Activated CD4-positive, alpha-beta memory T cell treated with anti-CD3 and anti-CD28 coated beads for 36 hours (primary cell): ENCODE data around the gene MPND. TPM values are rescaled to one million over a fixed set of nuclear protein-coding genes. Genes with fewer than 3 reads are reported as not detected.
"Not testable (repeated sequence)": the region's sequence is repeated elsewhere in the genome, so short reads cannot be mapped to it uniquely, and the experiment has no call there.

Experiments used
- CTCF ChIA-PET: fragments of 350-600 bp; sonication (Branson Sonifier 250); formaldehyde crosslinking; loops from one replicate; lab custom pipeline; 2021; ENCODE audit warnings: antibody characterized with exemption, inconsistent platforms; lab: Charles Lee
- POLR2A ChIA-PET: fragments of 350-600 bp; sonication (Branson Sonifier 250); formaldehyde crosslinking; loops from one replicate; lab custom pipeline; 2021; ENCODE audit warnings: antibody characterized with exemption; lab: Charles Lee
- DNase-seq: peaks from one replicate; pipeline ENCODE4 v3.0.0-alpha.2; 2020
- H3K27ac Mint-ChIP-seq: one replicate; pipeline ENCODE4 v1.8.0; 2021; ENCODE audit warnings: mixed read lengths
- H3K27me3 Mint-ChIP-seq: one replicate; pipeline ENCODE4 v1.8.0; 2021; ENCODE audit warnings: mixed read lengths
- H3K36me3 Mint-ChIP-seq: one replicate; pipeline ENCODE4 v1.8.0; 2021; ENCODE audit warnings: mixed read lengths
- H3K4me1 Mint-ChIP-seq: one replicate; pipeline ENCODE4 v1.8.0; 2021; ENCODE audit warnings: low read depth, mixed read lengths
- H3K4me3 Mint-ChIP-seq: one replicate; pipeline ENCODE4 v1.8.0; 2021; ENCODE audit warnings: mild to moderate bottlenecking, mixed read lengths
- H3K9me3 Mint-ChIP-seq: one replicate; pipeline ENCODE4 v1.8.0; 2021; ENCODE audit warnings: mixed read lengths
- intact Hi-C: fragments of 100-400 bp; cut with micrococcal nuclease; formaldehyde crosslinking; loops from one replicate; pipeline ENCODE4 v1.15.1; 2023
- total RNA-seq, 2 experiments: library from RNA; stranded (reverse); gene quantifications; one replicate each; pipeline ENCODE4 v1.2.3, GENCODE V29; 2021

Gene MPND
- total RNA-seq, 2 experiments from 2014 or later: 19.6 to 22.6 TPM

- ChIA-PET POLR2A (interaction anchor here (0.6 kb wide), 1 partner anchor 36 kb away, joined by 3 read pairs; no protein-coding TSS in a partner anchor), CTCF (interaction anchor here (1.3 to 1.4 kb wide), 2 partner anchors 28 to 57 kb away, joined by 4 to 5 read pairs; no protein-coding TSS in a partner anchor)
- no peak overlapping the region for H3K27ac Mint-ChIP-seq
- intact Hi-C loops: no loop called here
- H3K4me3 Mint-ChIP-seq: no peak overlapping the region
- H3K9me3 Mint-ChIP-seq: peaks cover 13% of the 10 kb centered on the region
- H3K36me3 Mint-ChIP-seq: peaks cover 4% of the 10 kb centered on the region
- no peak for DNase-seq
- peaks cover 3% of the 10 kb centered on the region for H3K27me3 Mint-ChIP-seq
- H3K4me1 Mint-ChIP-seq: peaks cover 23% of the 10 kb centered on the region
These were observed 19.1 kb upstream of the MPND start for GRCh38 chr19:4324228-4324627.

GRCh38 chr19:4326215-4326836, 17.0 kb upstream of the MPND start:
- Mint-ChIP-seq H3K9me3 (no peaks in the 10 kb centered on the region), H3K27ac (no peak overlapping the region), H3K4me1 (peaks cover 26% of the 10 kb centered on the region), H3K36me3 (peaks cover 4% of the 10 kb centered on the region), H3K4me3 (no peak overlapping the region), H3K27me3 (peaks cover 3% of the 10 kb centered on the region)
- DNase-seq: no peak
- POLR2A ChIA-PET: no interaction called here
- CTCF ChIA-PET: no interaction called here
- intact Hi-C loops: no loop called here

- peak; percentile 20 for DNase-seq
- H3K27ac Mint-ChIP-seq: no peak overlapping the region
- peaks cover 4% of the 10 kb centered on the region for H3K36me3 Mint-ChIP-seq
- ChIA-PET CTCF (no interaction called here), POLR2A (no interaction called here)
- H3K4me3 Mint-ChIP-seq: peak overlapping the region; percentile 85
- intact Hi-C loops: no loop called here
- H3K27me3 Mint-ChIP-seq: peaks cover 3% of the 10 kb centered on the region
- H3K4me1 Mint-ChIP-seq: peaks cover 26% of the 10 kb centered on the region
- H3K9me3 Mint-ChIP-seq: no peaks in the 10 kb centered on the region
These were observed 16.5 kb upstream of the MPND start for GRCh38 chr19:4326837-4327251.

GRCh38 chr19:4327252-4327876, 16.0 kb upstream of the MPND start:
- peak; percentile 89 for DNase-seq
- H3K36me3 Mint-ChIP-seq: peaks cover 4% of the 10 kb centered on the region
- peaks cover 26% of the 10 kb centered on the region for H3K4me1 Mint-ChIP-seq
- peak overlapping the region; percentile 85 for H3K4me3 Mint-ChIP-seq
- no peaks in the 10 kb centered on the region for H3K9me3 Mint-ChIP-seq
- ChIA-PET POLR2A (interaction anchor here (1.0 to 1.3 kb wide), 2 partner anchors 16 to 75 kb away, joined by 4 to 12 read pairs; partner anchors contain the start of genes CHAF1A and MPND), CTCF (interaction anchor here (0.8 to 1.3 kb wide), 4 partner anchors 10 to 73 kb away, joined by 3 to 11 read pairs (median 8); partner anchors contain the start of genes MPND and SH3GL1)
- peaks cover 3% of the 10 kb centered on the region for H3K27me3 Mint-ChIP-seq
- intact Hi-C loops: no loop called here
- H3K27ac Mint-ChIP-seq: no peak overlapping the region

GRCh38 chr19:4327877-4328242, 15.5 kb upstream of the MPND start:
- intact Hi-C loops: loop anchor here (1.0 kb wide), 3 partner anchors 15 to 143 kb away; partner anchors contain the start of genes CHAF1A and MPND
- H3K9me3 Mint-ChIP-seq: no peaks in the 10 kb centered on the region
- ChIA-PET POLR2A (interaction anchor here (0.9 to 1.3 kb wide), 4 partner anchors 10 to 74 kb away, joined by 3 to 12 read pairs (median 4); partner anchors contain the start of genes CHAF1A and MPND), CTCF (interaction anchor here (0.8 to 1.3 kb wide), 4 partner anchors 9 to 73 kb away, joined by 3 to 11 read pairs (median 8); partner anchors contain the start of genes MPND and SH3GL1)
- no peak overlapping the region for H3K27ac Mint-ChIP-seq
- peaks cover 4% of the 10 kb centered on the region for H3K36me3 Mint-ChIP-seq
- no peak for DNase-seq
- H3K4me3 Mint-ChIP-seq: peak overlapping the region; percentile 85
- H3K27me3 Mint-ChIP-seq: peaks cover 3% of the 10 kb centered on the region
- H3K4me1 Mint-ChIP-seq: peaks cover 26% of the 10 kb centered on the region

GRCh38 chr19:4328243-4328990, 14.9 kb upstream of the MPND start:
- intact Hi-C loops: loop anchor here (1.0 kb wide), 3 partner anchors 15 to 143 kb away; partner anchors contain the start of genes CHAF1A and MPND
- Mint-ChIP-seq H3K4me1 (peaks cover 26% of the 10 kb centered on the region), H3K27me3 (peaks cover 3% of the 10 kb centered on the region), H3K27ac (peak overlapping the region; percentile 81), H3K36me3 (peaks cover 4% of the 10 kb centered on the region), H3K4me3 (peak overlapping the region; percentile 85), H3K9me3 (no peaks in the 10 kb centered on the region)
- POLR2A ChIA-PET: interaction anchor here (0.5 to 1.3 kb wide), 5 partner anchors 10 to 84 kb away, joined by 3 to 12 read pairs (median 3); partner anchors contain the start of genes CHAF1A and MPND
- CTCF ChIA-PET: interaction anchor here (0.8 to 1.3 kb wide), 4 partner anchors 8 to 72 kb away, joined by 3 to 11 read pairs (median 8); partner anchors contain the start of genes MPND and SH3GL1
- peak; percentile 98 for DNase-seq

GRCh38 chr19:4328991-4329681, 14.2 kb upstream of the MPND start:
- ChIA-PET CTCF (interaction anchor here (1.5 kb wide), 1 partner anchor 62 kb away, joined by 4 read pairs; no protein-coding TSS in a partner anchor), POLR2A (interaction anchor here (1.0 to 1.3 kb wide), 2 partner anchors 9 to 73 kb away, joined by 3 to 4 read pairs; partner anchors contain the start of gene CHAF1A)
- H3K27me3 Mint-ChIP-seq, H3K36me3 Mint-ChIP-seq, H3K9me3 Mint-ChIP-seq: not testable (repeated sequence)
- peak overlapping the region; percentile 81 for H3K27ac Mint-ChIP-seq
- H3K4me3 Mint-ChIP-seq: peak overlapping the region; percentile 85
- intact Hi-C loops: loop anchor here (1.0 kb wide), 3 partner anchors 14 to 142 kb away; partner anchors contain the start of genes CHAF1A and MPND
- H3K4me1 Mint-ChIP-seq: peaks cover 26% of the 10 kb centered on the region
- peak; percentile 52 for DNase-seq

GRCh38 chr19:4329858-4330257, 13.5 kb upstream of the MPND start:
- CTCF ChIA-PET: interaction anchor here (1.5 kb wide), 1 partner anchor 63 kb away, joined by 4 read pairs; no protein-coding TSS in a partner anchor
- Mint-ChIP-seq H3K4me3 (peak overlapping the region; percentile 50), H3K27me3 (peaks cover 3% of the 10 kb centered on the region), H3K27ac (no peak overlapping the region), H3K9me3 (peaks cover under 1% of the 10 kb centered on the region), H3K36me3 (peaks cover 7% of the 10 kb centered on the region), H3K4me1 (peaks cover 26% of the 10 kb centered on the region)
- no peak for DNase-seq
- POLR2A ChIA-PET: interaction anchor here (1.1 kb wide), 1 partner anchor 13 kb away, joined by 3 read pairs; no protein-coding TSS in a partner anchor
- intact Hi-C loops: no loop called here

- Mint-ChIP-seq H3K27ac (no peak overlapping the region), H3K36me3 (peaks cover 9% of the 10 kb centered on the region), H3K9me3 (peaks cover 3% of the 10 kb centered on the region), H3K4me1 (peaks cover 15% of the 10 kb centered on the region), H3K27me3 (no peaks in the 10 kb centered on the region), H3K4me3 (no peak overlapping the region)
- no peak for DNase-seq
- POLR2A ChIA-PET: no interaction called here
- CTCF ChIA-PET: no interaction called here
- intact Hi-C loops: no loop called here
These were observed 8.3 kb upstream of the MPND start for GRCh38 chr19:4334929-4335570.

GRCh38 chr19:4337906-4338440, 5.4 kb upstream of the MPND start:
- H3K9me3 Mint-ChIP-seq: peaks cover 3% of the 10 kb centered on the region
- H3K27me3 Mint-ChIP-seq: no peaks in the 10 kb centered on the region
- DNase-seq: no peak
- CTCF ChIA-PET: interaction anchor here (0.7 to 1.7 kb wide), 2 partner anchors 14 to 62 kb away, joined by 3 to 4 read pairs; partner anchors contain the start of gene SH3GL1
- peaks cover 18% of the 10 kb centered on the region for H3K4me1 Mint-ChIP-seq
- H3K4me3 Mint-ChIP-seq: peak overlapping the region; percentile 73
- H3K36me3 Mint-ChIP-seq: peaks cover 9% of the 10 kb centered on the region
- intact Hi-C loops: no loop called here
- peak overlapping the region; percentile 64 for H3K27ac Mint-ChIP-seq
- POLR2A ChIA-PET: interaction anchor here (0.6 kb wide), 1 partner anchor 10 kb away, joined by 3 read pairs; no protein-coding TSS in a partner anchor
